ENCODE data around the gene SLC9A4.

Gene SLC9A4

GRCh38 chr2:102502576-102502975 is 29.6 kb downstream of the SLC9A4 start:
- DNase-seq (ENCODE audit: low read depth, low spot score): no peak

GRCh38 chr2:102504833-102505232 is 31.8 kb downstream of the SLC9A4 start:
- DNase-seq (ENCODE audit: low read depth, low spot score): no peak

- DNase-seq (ENCODE audit: low read depth, low spot score): no peak
Measured at GRCh38 chr2:102505290-102505689, 32.3 kb downstream of the SLC9A4 start.

- DNase-seq (ENCODE audit: low read depth, low spot score): no peak
Measured at GRCh38 chr2:102506743-102507142, 33.7 kb downstream of the SLC9A4 start.

GRCh38 chr2:102508863-102509262 is 35.8 kb downstream of the SLC9A4 start:
- DNase-seq (ENCODE audit: low read depth, low spot score): no peak

- no peak for DNase-seq (ENCODE audit: low read depth, low spot score)
Measured at GRCh38 chr2:102509749-102510148, 36.7 kb downstream of the SLC9A4 start.

GRCh38 chr2:102510791-102511575 is 38.0 kb downstream of the SLC9A4 start:
- DNase-seq (ENCODE audit: low read depth, low spot score): no peak

- no peak for DNase-seq (ENCODE audit: low read depth, low spot score)
Measured at GRCh38 chr2:102512161-102512560, 39.1 kb downstream of the SLC9A4 start.

GRCh38 chr2:102513355-102513939 is 40.4 kb downstream of the SLC9A4 start:
- DNase-seq (ENCODE audit: low read depth, low spot score): no peak

- no peak for DNase-seq (ENCODE audit: low read depth, low spot score)
Measured at GRCh38 chr2:102514061-102514785, 41.2 kb downstream of the SLC9A4 start.

- DNase-seq (ENCODE audit: low read depth, low spot score): no peak
Measured at GRCh38 chr2:102515851-102516250, 42.8 kb downstream of the SLC9A4 start.

GRCh38 chr2:102518170-102518569 is 45.1 kb downstream of the SLC9A4 start:
- DNase-seq (ENCODE audit: low read depth, low spot score): no peak

- no peak for DNase-seq (ENCODE audit: low read depth, low spot score)
Measured at GRCh38 chr2:102520009-102520408, 47.0 kb downstream of the SLC9A4 start.

GRCh38 chr2:102520801-102521200 is 47.8 kb downstream of the SLC9A4 start:
- DNase-seq (ENCODE audit: low read depth, low spot score): no peak

GRCh38 chr2:102522162-102522561 is 49.1 kb downstream of the SLC9A4 start:
- no peak for DNase-seq (ENCODE audit: low read depth, low spot score)

- DNase-seq (ENCODE audit: low read depth, low spot score): no peak
Measured at GRCh38 chr2:102522890-102523289, 49.9 kb downstream of the SLC9A4 start.

GRCh38 chr2:102523651-102524050 is 50.6 kb downstream of the SLC9A4 start:
- DNase-seq (ENCODE audit: low read depth, low spot score): no peak

GRCh38 chr2:102527086-102527485 is 54.1 kb downstream of the SLC9A4 start:
- no peak for DNase-seq (ENCODE audit: low read depth, low spot score)

- DNase-seq (ENCODE audit: low read depth, low spot score): no peak
Measured at GRCh38 chr2:102538491-102538890, 65.5 kb downstream of the SLC9A4 start.

- DNase-seq (ENCODE audit: low read depth, low spot score): no peak
Measured at GRCh38 chr2:102540882-102541281, 67.9 kb downstream of the SLC9A4 start.

GRCh38 chr2:102544182-102544581 is 71.2 kb downstream of the SLC9A4 start:
- no peak for DNase-seq (ENCODE audit: low read depth, low spot score)

GRCh38 chr2:102547462-102547861 is 74.4 kb downstream of the SLC9A4 start:
- no peak for DNase-seq (ENCODE audit: low read depth, low spot score)

GRCh38 chr2:102549027-102549426 is 76.0 kb downstream of the SLC9A4 start:
- no peak for DNase-seq (ENCODE audit: low read depth, low spot score)
